Measurements from ENCODE around the gene SLC39A11.
A peak's percentile ranks its signal among the peaks of the same experiment; 100 is the strongest.
"Not testable (repeated sequence)": the region's sequence is repeated elsewhere in the genome, so short reads cannot be mapped to it uniquely, and the experiment has no call there.

The SLC39A11 gene

DNA sequence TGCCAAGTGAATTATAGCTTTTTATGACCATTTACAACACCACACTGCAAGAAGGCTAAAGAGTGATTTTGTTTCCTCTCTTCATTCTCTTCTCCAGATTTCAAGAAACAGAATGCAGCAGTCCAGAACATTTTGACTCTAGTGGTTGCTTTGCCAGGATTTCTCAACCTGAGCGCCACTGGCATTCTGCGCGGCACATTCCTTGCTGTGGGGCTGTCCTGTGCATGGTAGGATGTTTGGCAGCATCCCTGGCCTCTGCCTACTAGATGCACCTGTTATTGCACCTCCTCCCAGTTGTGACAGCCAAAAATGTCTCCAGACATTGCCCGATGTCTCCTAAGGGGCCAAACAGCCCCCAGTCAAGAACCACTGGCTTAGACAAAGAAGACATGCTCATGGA, 25.7 kb upstream of the SLC39A11 start:
- no peak overlapping the region for H3K4me3 ChIP-seq (ENCODE audit: low read length)
- no peak for DNase-seq (ENCODE audit: low read depth, low spot score)

DNA sequence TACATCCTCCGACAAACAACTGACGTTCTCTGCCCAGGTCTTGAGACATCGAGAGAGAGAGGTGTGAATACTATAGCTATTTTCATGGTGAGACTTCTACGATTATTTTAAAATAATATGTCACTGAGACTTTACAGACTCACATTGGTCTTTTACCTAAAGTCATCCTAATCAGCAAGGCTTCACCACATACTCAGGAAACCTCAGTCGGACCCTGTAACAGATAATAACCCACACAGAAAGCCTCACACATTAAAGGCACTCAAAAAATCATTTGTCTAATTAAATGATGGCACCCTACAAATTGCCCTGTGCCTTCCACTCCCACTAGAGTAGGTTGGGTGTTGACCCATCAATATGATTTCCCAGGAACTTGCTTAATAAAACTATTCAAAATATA, 19.8 kb upstream of the SLC39A11 start:
- H3K4me3 ChIP-seq (ENCODE audit: low read length), result no peak overlapping the region
- no peak for DNase-seq (ENCODE audit: low read depth, low spot score)

DNA sequence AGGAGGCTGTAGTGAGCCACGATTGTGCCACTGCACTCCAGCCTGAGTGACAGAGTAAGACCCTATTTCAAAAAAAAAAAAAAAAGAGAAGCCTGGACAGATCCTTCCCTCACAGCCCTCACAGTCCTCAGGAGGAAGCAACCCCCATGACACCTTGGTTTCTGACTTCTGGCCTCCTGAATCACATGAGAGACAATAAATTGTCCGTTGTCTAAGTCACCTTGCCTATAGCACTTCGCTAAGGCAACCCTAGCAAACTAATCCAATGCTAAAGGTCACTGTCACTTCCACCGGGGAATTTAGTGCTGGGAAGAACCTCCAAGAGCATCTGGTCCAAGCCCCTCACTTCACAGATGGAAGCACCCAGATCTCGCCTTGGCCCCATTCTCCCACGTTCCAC, 18.9 kb upstream of the SLC39A11 start:
- H3K4me3 ChIP-seq (ENCODE audit: low read length), result no peak overlapping the region
- DNase-seq (ENCODE audit: low read depth, low spot score), result no peak

DNA sequence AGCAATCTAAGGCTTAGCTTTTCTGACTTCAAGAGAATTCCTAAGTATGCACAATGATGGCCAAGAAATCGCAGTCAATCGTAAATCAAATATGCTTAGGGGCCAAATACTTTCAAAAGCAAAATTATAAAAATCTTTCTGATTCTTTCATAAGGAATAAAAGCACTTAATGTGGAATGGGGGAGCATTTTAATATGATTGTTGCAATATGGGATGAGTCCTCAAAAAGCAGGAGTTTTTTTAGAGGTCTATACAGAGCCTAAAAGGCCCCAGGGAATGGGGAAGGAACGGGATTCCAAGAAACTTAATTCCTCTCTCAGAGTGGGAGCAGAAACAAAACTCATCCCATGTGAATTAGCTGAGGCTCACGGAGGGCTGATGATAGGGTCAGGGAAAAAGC, 14.7 kb upstream of the SLC39A11 start:
- DNase-seq (ENCODE audit: low read depth, low spot score), result no peak

DNA sequence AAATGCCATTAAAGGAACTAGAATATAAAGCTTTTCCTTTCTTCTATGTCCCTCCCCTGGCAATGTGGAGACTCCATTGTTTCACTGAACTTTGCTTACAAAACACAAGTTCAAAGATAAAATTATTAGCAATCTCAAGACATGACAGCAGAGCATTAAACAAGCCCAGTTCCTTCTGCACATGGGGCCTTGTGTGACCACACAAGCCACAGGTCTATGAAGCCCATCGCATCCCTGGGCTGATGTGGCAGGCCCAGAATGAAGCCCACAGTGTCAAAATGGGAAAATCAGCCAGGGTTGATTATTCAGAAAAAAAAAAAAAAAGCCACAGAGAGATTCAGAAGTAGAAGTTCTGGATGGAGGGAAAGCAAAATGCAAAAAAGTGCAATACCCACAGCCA, 12.9 kb upstream of the SLC39A11 start:
- no peak overlapping the region for H3K4me3 ChIP-seq (ENCODE audit: low read length)
- no peak for DNase-seq (ENCODE audit: low read depth, low spot score)

More for the DNA sequence above, 14.7 kb upstream of the SLC39A11 start:
- no peak overlapping the region for H3K4me3 ChIP-seq (ENCODE audit: low read length)

GRCh38 chr17:73104450-73104849, 12.0 kb upstream of the SLC39A11 start:
- no peak overlapping the region for H3K4me3 ChIP-seq (ENCODE audit: low read length)
- DNase-seq (ENCODE audit: low read depth, low spot score), result no peak

- no peak overlapping the region for H3K4me3 ChIP-seq (ENCODE audit: low read length)
- no peak for DNase-seq (ENCODE audit: low read depth, low spot score)
Observed at GRCh38 chr17:73103641-73104335, 11.3 kb upstream of the SLC39A11 start.

GRCh38 chr17:73101031-73101430, 8.5 kb upstream of the SLC39A11 start:
- no peak overlapping the region for H3K4me3 ChIP-seq (ENCODE audit: low read length)
- DNase-seq (ENCODE audit: low read depth, low spot score), result no peak

DNA sequence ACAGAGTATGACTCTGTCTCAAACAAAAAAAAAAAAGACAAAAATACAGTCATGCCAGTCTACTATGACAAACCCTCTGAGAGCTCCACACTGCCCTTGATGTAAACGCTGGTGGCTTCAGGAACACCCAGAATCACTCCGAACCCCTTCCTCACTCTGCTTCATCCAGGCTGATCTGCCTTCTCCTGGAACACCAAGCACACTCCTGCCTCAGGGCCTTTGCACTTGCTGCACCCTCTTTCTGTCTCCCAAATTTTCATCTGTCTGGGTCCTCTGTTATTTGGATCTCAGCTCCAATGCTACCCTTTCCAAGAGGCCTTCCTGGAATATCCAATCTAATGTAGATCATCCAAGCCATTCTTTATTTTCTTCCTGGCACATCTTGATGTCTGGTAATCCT, 7.9 kb upstream of the SLC39A11 start:
- no peak for DNase-seq (ENCODE audit: low read depth, low spot score)
- no peak overlapping the region for H3K4me3 ChIP-seq (ENCODE audit: low read length)

DNA sequence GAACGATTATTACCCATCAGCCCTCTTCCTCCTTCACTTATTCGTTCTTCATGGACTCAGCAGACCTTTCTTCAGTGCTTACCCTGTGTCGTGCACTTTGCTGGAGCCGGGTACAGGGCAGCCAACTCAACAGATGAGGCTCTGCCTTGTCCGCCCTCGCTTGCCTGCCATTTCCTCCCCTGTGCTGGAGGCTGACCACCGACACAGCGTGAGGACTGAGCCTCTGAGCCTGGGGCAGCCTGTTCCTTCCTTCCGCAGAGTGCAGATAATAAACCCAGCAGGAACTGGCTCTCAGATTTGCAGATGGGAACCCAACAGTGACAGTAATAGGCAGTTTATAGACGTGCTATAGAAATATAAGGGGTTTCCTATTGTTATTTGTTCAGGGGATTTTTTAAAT, 7.0 kb upstream of the SLC39A11 start:
- no peak for DNase-seq (ENCODE audit: low read depth, low spot score)
- H3K4me3 ChIP-seq (ENCODE audit: low read length), result no peak overlapping the region

- H3K4me3 ChIP-seq (ENCODE audit: low read length), result no peak overlapping the region
- no peak for DNase-seq (ENCODE audit: low read depth, low spot score)
Observed at GRCh38 chr17:73098919-73099318, 6.4 kb upstream of the SLC39A11 start.

GRCh38 chr17:73097973-73098765, 5.7 kb upstream of the SLC39A11 start:
- DNase-seq (ENCODE audit: low read depth, low spot score); H3K4me3 ChIP-seq (ENCODE audit: low read length): not testable (repeated sequence)

- no peak overlapping the region for H3K4me3 ChIP-seq (ENCODE audit: low read length)
- DNase-seq (ENCODE audit: low read depth, low spot score), result no peak
Observed at GRCh38 chr17:73096866-73097265, 4.4 kb upstream of the SLC39A11 start.

- no peak for DNase-seq (ENCODE audit: low read depth, low spot score)
- H3K4me3 ChIP-seq (ENCODE audit: low read length), result no peak overlapping the region
Observed at GRCh38 chr17:73096211-73096610, 3.7 kb upstream of the SLC39A11 start.

- no peak for DNase-seq (ENCODE audit: low read depth, low spot score)
- no peak overlapping the region for H3K4me3 ChIP-seq (ENCODE audit: low read length)
Observed at GRCh38 chr17:73093286-73093685, 798 bp upstream of the SLC39A11 start.

DNA sequence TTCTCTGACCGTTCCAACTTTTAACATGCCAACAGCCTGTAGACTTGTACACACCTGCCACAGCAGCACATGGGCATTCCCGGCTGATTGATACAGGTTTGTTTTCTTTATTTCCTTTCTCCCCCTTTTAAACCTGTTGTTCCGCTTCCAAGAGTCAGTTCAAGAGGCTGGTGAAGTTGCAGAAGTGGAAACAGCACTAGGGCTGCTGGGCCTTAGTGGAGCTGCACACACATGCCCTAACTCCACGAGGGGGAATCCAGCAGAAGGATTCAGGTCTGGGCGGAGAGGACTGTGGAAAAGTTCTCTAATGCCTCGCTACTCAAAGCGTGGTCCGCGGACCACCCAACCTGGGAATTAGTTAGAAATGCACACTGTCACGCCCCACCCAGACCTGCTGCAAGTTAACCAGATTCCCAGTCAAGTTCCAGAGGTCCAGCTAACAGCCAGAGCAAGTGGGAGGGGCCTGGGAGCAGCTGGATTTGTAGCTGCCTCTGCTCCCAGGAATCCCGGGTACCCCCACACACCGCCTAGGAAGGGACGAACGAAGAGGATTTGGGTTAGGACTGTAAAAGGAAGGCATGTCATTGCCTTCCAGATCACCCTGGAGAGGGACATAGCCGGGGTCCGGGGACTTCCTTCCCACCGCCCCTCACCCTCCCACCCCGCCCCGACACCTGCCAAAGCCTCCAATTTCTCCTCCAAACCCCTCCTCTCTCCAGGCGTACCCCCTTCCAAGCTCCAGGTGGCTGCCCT, 542 bp downstream of the SLC39A11 start:
- peak overlapping the region; percentile 81 for H3K4me3 ChIP-seq (ENCODE audit: low read length)
- DNase-seq (ENCODE audit: low read depth, low spot score), result no peak

DNA sequence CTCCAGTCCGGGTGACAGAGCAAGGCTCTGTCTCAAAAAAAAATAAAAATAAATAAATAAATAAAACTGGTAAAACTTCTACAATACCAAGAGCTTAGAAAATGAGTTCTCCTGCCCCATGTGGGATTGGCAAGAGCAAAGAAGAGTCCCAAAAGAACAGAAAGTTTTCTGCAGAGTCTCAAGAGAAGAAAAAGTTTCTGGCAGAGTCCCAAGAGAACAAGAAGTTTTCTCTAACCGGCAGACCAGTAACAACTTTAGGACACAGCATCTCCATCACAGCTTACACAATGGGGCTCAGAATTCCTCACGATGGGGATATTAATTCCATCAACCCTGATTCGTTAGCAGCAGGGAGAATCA, 1.1 kb downstream of the SLC39A11 start:
- H3K4me3 ChIP-seq (ENCODE audit: low read length), result peak overlapping the region; percentile 81
- no peak for DNase-seq (ENCODE audit: low read depth, low spot score)

DNA sequence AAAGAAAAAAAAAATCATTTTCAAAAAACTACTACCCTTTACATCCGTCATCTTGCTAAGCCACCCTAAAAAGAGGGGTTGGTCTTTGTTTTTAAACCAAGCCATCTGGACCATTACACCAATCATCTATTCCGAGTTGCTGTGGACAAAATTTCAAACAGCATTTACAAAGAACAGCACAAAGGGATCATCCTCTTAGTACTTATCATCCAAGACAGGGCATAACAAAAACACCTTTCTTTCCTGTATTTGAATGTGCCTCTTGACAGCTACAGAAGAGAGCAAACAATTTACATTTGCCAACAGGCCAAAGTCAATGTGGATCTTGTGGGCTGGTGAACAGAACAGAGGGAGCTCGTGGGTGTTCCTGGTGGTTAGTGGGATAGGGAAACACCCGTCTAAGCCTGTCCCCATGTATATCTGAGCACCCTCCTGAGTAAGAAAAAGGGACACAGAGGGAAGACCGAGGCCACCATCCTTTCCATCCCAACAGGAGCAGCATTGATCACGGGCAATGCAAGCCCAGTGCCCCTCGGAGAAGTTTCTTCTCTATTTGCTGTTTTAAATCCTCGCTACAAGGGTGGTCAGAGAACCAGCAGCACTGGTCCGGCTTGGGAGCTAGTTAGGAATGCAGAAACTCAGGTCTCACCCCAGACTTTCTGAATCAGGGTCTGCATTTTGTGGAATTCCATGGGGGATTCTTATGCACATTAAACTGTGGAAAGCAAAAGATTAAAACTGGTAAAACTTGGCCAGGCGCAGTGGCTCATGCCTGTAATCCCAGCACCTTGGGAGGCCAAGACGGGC, 1.9 kb downstream of the SLC39A11 start:
- no peak overlapping the region for H3K4me3 ChIP-seq (ENCODE audit: low read length)
- no peak for DNase-seq (ENCODE audit: low read depth, low spot score)

Data from Jurkat, Clone E6-1 (cell line).